Suppressor macrophage treated with lipopolysaccharide for 4 hours (primary cell): ENCODE results near the gene THYN1.

ENCODE experiments used
- DNase-seq: peaks from one replicate; pipeline ENCODE4 v3.0.0-alpha.2; 2020

Gene THYN1

DNA sequence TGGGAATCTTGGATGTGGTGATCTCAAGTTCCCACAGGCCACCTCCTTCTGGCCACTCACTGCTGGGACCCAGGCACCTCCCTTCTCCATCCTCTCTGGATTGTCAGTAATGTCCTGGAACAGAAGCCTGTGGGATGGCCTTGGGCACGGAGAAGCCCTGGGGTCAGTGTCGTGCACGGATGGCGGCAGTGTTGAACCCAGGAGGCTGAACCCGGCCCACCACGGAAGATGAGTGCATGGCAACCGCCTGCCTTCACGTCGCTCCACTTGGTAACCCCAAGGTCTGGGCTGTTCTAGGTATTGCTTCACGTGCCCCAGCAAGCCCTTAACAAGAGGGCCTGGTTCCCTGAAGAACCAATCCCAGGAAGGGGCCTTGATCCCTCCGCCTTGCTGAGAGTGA, 7.1 kb downstream of the THYN1 start:
- no peak for DNase-seq

DNA sequence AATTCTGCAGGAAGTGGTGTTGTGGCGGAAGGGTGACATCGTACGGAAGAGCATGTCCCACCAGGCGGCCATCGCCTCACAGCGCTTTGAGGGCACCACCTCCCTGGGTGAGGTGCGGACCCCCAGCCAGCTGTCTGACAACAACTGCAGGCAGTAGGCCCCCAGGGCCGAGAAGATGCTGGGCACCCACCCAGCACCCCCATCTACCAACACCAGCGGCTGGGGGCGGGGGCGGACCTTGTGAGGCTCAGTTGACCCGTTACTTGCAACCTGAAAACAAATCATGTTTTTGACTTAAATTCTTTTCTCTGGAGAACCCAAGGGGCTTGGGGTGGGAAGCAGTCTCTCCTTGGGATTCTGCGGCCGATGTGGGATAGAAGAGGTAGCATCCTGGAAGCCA, 7.7 kb downstream of the THYN1 start:
- DNase-seq, result no peak

DNA sequence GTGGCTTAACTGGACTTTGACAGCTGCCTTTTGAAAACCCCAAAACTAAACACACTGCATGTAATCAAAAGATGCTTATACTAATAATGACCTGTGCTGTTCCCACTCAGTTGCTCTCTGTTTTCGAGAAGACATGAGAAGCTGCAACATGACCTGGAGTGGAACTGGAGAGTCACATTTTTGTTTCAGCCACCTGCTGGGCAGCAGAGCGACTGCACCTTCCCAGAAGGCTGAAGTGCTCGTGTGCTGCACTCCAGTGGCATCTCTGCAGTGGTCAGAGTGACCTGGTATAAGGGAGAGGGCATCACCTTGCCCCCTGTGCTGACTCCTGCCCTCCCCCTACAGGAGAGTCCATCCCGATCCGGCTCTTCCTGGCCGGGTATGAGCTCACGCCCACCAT, 8.6 kb downstream of the THYN1 start:
- DNase-seq, result no peak

DNA sequence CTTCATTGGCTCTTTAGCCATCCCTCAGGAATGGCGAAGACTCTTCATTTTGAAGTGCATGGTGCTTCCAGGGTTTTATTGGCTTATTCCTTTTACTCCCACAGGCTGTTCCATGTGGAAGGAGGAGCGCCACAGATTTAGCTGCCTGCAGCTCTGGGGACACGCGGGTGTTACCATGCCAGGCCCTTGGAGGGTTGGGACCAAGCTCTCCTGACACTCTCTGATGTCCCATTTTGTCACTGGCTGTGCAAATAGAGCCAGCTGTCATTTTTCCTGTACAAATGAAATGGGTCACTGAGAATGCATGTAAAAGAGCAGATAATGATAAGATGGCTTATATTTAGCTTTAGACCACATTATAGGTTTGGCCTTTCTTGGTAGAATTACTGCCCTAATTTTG, 9.2 kb downstream of the THYN1 start:
- no peak for DNase-seq

DNA sequence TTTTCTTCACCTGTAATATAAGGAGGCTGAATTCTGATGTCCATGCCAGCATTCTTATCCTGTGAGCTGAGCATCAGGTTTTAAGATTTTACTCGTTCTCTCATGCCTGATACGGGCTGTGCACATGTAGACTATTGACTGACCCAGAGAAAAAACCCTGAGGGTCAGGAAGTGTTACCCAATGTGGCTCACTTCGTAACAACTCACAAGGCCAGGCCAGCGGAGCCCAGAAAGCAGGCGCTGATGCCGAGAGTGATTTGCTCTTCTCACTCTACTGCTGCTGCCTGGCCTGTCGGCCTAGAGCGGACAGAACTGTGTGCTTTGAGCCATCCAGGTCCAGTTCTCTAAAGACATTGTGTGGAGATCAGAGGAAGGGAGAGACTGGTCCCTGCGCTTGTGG, 10.8 kb downstream of the THYN1 start:
- DNase-seq, result no peak

DNA sequence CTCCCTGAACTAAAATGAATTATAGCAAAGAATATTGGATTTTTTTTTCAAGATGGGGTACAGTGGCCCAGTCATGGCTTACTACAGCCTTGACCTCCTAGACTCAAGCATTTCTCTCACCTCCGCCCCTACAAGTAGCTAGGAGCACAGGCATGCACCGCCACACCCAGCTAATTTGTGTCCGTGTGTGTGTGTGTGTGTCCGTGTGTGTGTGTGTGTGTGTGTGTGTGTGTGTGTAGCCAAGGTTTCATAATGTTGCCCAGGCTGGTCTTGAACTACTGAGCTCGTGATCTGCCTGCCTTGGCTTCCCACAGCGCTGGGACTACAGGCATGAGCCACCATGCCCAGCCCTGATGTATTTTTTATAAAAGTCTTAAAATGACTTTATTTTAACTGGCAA, 12.6 kb downstream of the THYN1 start:
- DNase-seq, result no peak

DNA sequence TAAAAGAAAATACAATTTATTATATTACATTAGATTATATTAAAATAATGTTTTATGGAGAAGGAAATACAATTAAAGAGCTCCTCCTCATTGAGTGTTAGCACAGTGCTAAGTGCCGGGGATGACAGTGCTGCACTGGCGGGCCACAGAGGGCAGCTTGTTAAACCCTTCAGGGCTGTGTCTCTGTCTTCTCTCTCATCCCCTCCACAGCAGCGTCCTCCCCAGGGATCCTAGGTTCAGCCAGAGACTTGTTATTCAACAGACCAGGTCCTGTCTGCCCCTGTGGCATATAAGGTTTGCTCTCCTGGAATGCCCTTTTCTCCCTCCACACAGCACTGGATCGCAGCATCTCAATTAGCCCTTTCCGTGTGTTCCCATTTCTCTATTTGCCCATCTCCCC, 14.2 kb downstream of the THYN1 start:
- no peak for DNase-seq

DNA sequence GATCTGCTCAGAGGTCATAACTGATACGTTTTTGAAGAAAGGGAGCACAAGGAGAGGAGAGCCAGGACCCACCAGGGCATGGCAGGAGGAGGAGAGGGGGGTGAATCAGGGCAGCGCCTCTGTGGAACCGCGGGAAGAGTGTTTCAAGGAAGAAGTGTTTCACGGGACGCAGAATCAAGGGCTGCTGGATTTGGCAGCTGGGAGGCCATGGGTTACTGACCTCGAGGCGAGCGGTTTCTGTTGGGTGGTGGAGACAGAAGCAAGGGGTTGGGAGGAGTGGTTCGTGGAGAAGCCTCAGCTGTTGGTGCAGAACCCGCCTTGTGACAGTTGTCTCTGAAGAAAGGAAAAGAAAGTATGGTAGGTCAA, 15.6 kb downstream of the THYN1 start:
- DNase-seq, result no peak

DNA sequence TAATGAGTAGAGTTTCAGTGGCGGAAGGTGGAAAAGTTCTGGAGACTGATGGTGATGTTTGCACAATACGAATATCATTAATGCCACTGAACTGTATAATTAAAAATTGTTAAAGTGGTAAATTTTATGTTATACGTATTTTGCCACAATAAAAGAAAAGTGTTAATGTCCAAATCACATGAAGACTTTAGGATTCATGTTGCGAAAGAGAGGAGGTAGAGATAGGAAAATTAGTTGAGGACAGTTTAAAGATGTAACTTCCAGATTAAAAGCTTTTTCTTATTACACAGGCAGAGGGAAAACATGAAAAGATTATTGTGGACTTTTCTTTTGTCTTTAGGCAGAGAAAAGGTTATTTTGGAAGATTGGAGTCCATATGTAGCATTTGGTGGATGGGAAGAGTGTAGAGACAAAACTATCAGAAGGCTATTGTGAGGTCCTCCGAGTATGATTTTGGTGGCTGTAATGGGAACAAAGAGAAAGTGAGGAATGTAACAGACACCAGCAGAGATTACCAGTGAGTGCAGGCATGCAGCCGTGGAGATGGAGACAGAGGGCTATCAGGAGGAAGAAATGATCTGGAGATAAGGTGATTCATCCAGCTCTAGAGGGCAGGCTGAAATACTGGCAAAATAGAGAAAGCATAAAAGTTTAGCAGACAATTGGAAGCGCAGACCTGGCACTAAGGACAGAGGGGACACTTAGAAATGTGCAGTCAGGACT, 16.2 kb downstream of the THYN1 start:
- no peak for DNase-seq

DNA sequence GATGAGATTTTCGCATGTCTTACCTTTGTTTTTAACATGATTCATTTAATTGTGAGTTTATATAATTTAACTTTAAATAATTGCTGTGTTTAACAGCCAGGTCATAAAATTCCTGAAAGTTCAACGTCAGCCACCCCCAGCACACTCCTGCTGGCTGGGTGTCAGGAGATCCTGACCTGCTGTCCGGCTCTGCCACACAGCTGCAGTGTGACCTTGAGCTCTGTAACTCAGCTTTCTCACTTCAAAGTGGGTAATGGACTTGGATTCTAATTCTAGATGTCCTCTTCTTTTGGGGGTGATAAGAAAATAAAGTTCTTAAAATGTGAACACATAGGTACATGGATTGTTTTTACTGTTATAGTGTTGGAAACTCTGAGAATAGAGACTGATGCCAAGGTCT, 17.8 kb downstream of the THYN1 start:
- no peak for DNase-seq

DNA sequence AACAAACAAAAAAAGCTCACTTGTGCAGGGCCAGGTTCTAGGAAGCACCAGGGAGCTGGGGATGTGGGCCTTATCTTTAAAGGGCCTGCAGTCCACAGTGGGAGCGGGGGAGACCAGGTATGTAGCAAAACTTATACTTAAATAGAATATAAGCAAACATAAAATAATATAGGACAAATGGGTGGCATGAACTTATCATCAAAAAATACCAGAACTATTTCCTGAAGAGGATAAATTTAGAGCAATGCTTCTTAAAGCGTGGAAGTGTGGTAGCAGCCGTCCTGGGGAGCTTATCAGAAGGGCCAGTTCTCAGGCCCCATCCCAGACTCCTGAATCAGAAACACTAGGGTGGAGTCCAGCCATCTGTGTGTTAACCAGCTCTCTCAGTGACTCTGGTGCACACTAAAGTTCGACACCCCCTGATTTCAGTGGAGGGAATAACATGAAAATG, 19.4 kb downstream of the THYN1 start:
- DNase-seq, result no peak

DNA sequence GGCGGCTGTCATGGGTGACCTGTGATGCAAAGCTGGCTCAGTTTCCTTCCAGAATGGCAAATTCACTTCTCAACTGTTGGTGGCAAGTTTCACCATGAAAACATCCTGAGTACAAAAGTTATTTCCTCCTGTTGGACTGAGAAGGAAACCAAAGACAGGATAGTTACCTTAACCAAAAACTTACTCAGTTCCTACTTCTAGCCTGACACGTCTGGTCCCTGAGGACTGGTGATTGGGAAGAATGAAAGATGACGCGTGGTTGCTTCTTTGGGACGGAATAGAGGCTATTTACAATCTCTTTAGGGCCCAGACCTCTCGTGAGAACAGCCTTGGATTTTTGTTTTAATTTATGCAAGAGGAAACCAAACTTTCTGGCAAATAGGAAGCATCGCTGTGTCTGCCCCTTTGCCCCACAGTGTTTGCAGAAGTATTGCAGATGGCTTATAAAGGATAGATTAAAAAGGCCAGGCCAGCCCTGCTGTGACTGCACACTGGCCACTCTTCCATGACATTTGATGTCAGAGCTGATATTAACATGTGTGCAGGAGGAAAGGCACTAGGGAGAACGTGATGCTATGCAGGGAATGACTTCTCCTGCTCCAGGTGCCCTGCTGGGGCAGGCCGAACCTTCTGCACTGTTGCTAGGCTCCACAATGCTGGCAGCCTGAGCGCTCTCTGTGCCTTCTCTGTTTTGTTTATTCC, 21.0 kb downstream of the THYN1 start:
- DNase-seq, result no peak

DNA sequence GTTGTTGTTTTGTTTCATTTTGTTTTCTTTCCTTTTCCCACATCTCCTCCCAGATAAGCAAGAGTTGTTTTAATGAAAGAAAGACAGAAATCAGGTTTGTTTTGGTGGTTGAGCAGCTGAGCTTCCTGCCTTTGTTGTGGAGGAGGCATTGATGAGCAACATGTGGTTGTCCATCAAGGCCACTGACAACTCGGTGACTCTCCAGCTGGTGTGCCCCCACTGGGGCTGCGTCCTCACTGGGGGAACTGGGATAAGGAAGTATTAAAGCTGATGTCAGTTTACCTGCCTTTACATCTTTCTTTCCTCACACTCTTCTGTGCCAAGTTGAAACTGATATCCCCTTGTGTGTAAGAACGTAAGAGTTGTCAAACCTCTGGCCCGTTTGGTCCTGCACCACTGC, 22.8 kb downstream of the THYN1 start:
- DNase-seq, result no peak

DNA sequence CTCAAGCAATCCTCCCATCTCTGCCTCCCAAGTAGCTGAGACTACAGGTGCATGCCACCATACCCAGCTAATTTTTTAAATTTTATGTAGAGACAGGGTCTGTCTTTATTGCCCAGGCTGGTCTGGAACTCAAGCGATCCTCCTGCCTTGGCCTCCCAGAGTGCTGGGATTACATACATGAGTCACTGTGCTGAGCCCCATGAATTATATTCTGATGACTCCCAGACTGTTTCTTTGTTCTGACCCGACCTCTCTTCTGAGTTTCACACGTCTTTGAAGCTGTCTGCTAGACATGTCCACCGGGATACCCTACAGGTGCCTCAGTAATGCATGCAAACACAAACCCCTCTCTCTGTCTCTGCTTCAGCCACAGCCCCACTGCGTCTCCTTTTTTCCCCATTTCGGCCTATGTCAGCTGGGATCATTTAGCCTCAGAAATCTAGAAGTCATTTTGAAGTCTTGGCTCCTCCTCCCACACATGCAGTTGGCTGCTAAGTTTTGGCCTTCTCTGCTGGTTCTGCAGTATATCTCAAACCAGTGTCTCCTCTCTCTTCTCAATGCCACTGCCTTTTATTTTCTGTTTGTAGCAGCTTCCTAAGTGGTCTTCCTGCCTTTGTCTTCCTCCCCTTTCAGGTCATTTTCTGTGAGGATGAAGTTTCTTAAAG, 23.9 kb downstream of the THYN1 start:
- no peak for DNase-seq

DNA sequence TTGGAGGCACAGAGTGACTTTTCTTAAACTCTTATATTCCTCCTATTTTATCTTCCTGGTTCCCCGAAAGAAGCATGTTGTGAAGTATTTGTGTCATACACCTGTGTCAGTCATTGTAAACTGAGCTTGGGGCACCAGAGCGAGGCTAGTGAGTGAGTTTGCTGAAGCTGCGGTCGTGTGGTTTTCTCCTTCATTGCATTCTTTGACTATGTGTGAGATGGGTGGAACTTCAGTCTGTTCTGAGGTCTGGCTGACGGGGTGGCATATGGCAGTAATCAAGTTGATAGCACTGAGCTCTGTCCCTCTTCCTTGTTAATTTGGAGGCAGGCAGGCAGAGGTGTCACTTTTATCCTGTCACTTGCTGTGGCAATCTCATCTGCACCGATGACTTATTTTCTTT, 24.5 kb downstream of the THYN1 start:
- DNase-seq, result no peak

DNA sequence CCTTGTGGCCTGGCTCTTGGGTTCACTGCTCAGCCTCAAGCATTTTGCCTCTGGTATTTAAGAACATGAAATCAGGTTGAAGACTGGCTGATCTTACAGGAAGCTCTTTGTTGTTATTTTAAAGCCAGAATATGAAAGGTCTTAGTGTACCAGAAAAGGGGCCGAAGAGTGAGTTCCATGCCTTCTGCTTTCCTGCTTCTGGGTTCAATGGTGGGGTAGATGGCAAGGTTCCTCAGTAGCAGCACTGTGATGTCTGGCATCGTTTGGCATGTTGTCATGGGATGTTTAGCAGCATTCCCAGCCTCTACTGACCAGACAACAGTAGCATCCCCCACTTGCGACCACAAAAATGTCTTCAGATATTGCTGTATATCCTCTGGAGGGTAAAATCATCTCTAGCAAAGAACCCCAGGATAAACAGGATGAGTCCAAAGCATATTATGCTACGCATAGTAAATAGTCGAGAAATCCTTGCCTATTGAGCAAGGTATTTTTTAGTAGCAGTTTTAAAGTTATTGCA, 26.3 kb downstream of the THYN1 start:
- no peak for DNase-seq

DNA sequence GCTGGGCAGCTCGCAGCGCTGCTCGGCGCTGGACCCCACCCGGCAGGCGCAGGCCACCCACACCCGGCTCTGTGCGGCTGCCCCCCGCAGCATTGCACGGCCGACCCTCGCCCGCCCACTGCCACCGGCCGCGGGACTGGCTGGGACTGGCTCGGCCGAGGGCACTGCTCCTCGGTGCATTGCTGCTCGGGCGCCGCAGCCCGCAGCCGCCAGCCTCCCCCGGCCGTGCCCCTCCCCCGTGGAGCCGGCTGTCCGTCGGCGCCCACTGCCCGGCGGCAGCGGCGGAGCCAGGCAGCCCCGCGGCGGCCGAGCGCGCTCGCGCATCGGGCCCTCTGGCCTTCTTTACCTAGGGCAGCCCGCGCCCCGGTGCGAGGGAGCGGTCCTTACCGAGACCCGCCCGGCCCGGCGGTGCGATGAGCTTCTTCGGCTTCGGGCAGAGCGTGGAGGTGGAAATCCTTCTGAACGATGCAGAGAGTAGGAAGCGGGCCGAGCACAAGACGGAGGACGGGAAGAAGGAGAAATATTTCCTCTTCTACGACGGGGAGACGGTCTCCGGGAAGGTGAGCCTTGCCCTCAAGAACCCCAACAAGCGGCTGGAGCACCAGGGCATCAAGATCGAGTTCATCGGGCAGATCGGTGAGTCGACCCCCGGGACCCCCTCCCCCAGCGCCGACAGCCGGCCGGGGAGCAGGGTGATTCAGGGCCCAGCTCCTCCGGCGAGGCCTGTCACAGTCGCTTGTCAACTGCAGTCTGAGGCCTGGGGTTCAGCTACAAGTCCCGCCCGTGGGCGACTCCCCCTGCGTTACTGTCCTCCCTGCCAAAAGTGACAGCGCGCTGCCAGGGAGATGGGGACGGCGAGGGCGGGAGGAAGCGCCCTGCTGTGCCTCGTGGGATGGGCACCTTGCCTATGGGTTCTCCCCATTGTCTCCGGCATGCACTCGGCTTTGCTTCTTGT, 28.2 kb downstream of the THYN1 start:
- DNase-seq, result peak; percentile 56

DNA sequence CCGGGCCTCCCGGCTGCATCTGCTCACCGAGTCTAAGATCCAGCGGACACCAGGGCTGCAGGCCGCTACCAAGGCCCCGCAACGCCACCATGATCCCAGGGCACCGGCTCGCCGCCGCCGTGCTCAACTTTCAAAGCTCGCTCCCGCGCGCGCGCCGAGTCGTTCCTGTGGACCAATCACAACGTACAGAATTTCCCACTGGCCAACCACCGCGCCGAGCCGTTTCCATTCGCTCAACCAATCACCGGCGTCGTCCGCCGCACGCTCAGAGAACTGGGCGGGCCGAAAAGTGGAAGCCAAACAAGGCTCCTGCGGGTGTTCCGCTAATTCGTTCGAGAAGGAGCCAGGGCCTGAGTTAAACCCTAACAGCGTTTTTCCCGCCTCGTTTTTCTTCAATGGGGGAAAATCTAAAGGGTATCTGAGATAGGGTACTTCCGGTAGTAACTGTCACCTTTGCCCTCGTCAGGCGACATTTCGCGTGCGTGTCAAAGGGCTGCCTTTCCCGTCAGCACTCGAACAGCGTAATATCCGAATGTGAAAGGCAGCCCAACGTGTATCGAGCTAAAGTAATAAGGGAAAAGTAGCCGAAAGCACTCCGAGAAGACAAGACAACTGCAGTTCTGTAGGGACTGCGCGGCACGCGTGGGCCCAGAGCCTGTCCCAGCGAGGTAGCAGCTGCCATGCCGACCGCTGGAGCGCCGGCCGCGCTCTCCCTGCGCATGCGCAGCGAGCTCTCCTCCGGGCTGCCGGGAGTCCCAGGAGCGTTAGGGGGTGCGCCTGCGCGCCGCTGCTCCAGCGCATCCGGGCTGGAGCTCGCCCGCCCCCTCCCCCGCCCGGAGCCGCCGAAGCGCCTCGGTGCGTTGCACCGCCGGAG, 29.1 kb downstream of the THYN1 start, which contains the start of the genes NCAPD3 and VPS26B:
Gene NCAPD3 (minus strand): TSS at position 132 of the 874 bp plus-strand sequence. CDS start 41 bp downstream, at position 91.
Gene VPS26B (plus strand): TSS at position 836 of the 874 bp plus-strand sequence. CDS start 452 bp downstream, outside the sequence.
- peak; percentile 98 for DNase-seq

DNA sequence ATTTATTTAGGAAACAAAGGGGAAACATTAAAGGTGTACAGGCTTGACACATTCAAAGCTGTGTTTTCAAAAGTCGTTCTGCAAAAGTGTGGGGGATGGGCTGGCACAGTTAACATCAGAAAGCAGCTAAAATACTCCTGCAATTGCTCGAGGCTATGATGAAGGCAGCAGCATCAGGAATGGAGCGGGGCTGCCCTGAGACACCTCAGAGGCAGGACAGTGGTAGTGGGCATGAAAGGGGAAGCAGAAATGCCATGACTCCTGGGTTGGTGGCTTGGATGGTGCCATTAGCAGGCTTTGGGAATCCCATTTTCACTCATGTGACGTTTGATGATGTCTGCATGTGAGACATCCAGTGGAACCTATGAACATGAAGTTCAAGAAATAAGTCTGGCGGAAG, 30.0 kb downstream of the THYN1 start:
- DNase-seq, result peak; percentile 53

DNA sequence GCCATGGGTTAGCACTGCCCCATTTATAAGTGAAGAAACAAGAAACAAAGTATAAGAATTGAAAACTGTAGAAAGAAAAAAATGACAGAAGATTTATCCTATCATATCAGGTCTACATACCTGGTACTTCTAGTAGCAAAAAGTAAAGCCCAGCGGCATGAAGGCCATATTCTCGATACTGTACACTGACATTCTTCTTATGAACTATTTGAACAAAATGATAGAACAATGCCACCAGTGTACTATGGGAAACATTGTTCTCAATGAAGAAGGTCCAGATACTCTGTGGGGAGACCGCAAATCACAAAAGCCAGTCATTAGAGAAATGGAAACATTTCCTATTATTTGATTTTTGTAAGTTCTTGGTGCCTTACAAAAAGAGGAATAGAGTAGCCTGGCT, 36.3 kb downstream of the THYN1 start:
- no peak for DNase-seq

DNA sequence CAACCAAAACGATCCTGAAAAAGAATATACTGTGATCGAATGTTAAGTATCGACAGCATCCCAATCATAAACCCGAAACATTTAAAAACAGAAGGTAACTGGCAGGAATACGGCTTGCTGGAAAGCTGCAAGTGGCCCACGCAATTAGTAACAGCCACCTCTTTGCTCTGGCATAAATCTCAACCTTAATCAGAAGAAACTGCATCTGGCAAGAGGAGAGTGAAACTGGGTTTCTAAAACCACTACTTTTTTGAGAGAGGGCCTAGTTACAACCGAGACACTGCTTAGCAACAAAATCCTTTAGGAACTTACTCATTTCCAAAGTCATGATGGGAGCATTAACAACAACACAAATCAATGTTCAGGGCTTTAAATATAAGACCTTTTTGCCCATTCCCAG, 37.3 kb downstream of the THYN1 start:
- DNase-seq, result no peak
